TTC549 (cell line): ENCODE data around the gene CSMD2.

Experiments used
- FAIRE-seq: peaks from 2 replicates; lab custom pipeline; 2012; peaks lifted over from hg19 to GRCh38; lab: Jason Lieb, UNC

The CSMD2 gene

DNA sequence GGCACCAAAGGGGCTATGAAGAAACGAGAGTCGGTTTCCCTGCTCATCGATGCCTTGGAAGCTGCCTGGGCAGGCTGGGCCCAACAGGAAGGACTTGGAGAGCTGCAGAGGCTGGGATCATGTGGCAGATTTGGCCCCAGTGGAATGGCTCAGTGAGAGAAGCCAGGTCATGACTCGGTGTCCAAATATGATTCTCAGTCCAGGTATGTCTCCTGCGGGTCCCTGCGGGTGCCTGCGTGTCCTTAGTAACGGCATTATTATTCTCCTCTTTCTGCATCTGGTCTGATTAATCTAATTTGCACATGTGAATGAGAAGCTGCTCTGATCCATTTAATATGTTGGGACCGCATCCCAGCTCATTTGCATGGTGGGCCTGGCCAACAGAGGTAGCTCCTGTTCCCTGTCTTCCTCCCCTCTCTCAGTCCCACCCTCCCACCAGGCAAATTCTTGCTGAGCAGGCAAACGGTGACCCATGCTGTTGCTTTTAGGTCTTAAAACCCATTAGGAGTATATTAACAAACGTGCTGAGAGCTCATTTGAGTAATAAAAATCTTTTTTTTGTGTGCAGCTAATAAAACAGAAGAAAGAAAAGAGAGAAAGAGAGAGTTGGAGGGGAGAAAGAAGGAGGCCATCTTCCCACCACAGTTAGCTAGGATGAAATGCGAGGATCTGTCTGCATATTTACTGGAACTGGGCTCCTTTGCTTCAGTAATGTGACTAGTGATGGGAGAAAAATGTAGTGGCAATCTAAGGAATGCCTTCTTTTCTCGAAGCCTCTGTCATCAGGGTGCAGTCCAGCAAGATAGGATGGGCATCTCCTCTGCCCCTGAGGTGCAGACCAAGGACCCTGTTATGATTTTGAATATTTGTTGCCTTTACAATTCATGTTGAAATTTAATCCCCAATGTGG, 167.6 kb downstream of the CSMD2 start:
- no peak for FAIRE-seq

DNA sequence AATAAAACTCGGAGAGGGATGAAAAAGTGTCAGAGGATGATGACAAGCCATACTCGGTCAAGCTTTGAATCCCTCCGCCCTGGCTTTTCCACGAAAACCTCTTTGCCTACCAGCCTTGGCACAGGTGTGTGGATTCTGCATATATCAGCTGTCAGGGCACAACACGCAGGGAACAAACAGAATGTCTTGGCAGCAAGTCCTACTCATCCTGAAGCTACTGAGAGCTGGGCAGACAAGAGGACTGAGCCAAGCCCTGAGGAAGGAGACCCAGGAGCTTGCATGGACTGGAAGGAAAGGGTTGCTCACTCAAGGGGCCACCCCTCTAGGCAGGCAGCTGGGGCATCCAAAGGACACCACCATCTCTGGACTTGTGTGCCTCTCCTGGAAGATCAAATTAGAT, 168.7 kb downstream of the CSMD2 start:
- no peak for FAIRE-seq

DNA sequence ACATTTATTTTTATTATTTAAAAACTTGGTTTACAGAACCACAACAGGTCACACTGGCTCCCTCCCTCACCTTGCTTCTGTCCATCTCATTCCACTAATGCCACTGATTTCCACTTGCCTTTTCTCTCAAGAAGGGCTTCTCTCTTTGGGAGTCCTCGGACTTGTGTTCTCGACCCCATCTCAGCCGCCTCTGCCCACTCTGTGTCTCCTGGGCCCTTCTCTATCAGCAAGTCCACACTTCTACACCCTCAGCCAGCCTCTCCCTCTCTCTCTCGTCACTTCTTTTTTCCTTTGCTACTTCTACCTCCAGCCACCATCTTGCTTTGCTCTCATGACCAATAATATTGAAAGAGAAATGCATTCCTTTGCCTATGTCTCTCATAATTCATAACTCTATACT, 171.7 kb downstream of the CSMD2 start:
- no peak for FAIRE-seq

DNA sequence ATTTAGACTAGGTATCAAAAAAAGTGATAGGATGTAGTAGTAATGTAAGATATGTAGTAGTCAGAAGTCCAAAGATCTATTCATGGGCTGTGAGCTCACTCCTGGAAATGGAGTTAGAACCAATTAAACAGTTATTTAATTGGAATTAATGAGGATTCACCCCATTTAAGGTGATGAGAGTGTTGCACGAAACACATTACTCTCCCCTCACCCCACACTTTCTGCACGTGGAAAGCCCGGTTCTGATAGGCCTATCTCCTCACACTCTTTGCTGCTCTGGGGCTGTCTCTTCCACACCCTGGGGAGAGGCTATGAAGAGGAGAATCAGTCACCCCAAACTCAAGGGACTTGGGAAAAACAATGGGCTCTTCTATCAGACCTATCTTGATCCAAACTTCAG, 174.7 kb downstream of the CSMD2 start:
- no peak for FAIRE-seq

- FAIRE-seq, result no peak
These were observed 176.9 kb downstream of the CSMD2 start for GRCh38 chr1:33988161-33988560.

- no peak for FAIRE-seq
These were observed 178.5 kb downstream of the CSMD2 start for GRCh38 chr1:33986390-33987095.

DNA sequence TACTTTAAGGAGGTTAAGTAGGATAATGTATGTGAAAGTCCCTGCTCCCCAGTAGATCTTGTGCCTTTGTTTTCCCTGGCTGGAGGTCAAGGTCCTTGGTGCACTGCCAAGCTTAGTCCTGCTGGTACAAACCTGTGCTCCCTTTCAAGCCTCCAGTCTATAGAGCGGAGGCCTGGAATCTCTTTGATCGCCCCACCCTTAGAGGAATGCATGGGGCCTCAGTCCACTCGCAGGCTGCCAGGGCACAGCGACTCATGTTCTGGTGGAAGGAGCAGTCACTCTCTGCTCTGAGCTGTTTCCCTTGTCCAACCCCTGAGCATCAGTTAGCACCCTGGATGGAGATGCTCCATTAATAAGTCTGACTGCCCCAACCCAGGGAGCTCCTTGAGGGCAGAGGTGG, 179.4 kb downstream of the CSMD2 start:
- FAIRE-seq, result no peak

- no peak for FAIRE-seq
These were observed 180.0 kb downstream of the CSMD2 start for GRCh38 chr1:33984906-33985565.

DNA sequence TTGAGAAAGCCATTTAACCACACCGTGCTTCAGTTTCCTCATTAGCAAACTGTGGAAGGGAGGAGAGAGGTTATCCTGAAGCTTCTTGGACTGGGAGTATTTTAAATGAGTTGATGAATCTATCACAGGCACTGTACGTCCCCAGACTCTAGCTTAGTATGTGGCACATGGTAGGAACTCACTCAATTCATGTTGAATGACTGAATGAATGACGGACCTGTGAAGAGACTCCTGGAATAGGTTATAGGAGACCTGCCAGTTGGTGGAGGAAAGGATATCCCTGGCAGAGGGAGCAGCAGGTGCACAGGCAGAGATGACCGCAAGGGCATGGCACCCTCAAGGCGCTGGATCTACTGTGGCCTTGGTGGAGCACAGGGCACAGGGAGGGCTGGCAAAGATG, 182.6 kb downstream of the CSMD2 start:
- no peak for FAIRE-seq

DNA sequence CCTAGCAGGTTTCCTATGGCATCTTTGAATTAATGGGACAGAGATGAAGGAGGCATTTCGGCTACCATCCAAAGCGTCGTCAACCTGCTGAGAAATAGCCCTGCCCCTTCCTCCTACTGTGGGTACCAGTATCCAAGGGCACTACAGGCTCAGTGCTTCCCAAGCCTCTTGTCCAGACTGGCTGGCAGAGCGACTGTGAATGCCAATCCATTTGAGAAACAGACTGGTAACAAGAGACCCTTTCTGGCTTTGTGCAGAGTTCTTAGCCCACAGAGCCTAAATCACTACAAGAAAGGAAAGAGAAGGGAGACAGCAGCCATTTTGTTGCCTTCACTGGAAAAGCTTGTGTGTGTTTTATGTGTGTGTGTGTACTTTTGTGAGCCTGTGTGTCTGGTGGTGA, 185.7 kb downstream of the CSMD2 start:
- FAIRE-seq, result no peak

GRCh38 chr1:33975961-33976360, 189.1 kb downstream of the CSMD2 start:
- no peak for FAIRE-seq

- no peak for FAIRE-seq
These were observed 191.1 kb downstream of the CSMD2 start for GRCh38 chr1:33973799-33974545.

DNA sequence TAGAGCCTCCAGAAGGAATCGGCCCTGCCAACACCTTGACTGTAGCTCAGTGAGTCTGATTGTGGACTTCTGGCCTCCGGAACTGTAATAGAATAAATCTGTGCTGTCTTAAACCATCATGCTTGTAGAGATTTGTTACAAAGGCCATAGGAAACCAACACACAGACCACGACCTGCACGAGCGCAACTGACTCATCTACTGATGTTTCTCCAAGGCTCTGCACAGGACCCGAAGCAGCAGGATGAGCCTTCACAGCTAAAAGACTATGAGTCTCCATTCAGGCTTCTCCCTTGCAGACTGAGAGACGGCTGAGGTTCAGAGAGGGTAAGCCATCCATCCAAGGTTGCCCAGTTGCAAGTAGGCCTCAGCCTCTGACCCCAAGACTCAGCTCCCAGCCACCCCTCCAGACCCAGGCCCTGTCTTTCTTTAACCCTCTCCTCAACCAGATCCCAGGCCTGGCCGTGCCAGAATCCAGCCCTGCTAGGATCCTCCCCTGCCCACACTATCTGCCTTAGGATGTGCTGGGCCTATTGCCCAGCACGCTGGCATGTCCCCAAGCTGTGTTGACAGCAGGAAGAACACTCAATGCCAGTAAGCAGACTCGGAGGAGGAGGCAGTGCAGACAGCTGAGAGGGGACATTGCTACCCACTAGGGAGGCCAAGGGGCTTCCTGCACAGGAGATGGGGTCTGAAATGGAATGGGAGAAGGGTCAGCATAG, 192.2 kb downstream of the CSMD2 start:
- FAIRE-seq, result no peak

DNA sequence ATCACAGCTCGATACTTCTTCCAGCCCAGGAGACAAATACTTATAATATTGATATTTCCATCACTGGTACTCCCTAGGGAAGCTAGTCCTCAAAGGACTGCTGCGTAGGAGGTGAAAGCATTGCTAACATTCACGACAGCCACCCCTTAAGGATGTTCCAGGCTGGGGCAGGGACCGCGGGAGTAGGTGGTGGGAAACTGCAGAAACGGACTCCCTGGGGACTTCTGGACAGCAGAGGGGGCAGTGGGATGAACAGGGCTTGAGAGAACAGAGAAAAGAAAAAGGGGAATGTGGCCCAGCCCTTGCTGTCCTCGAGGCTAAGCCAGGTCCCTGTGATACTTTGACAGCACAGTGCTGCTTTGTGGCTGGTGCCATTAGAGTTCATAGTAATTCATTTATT, 193.1 kb downstream of the CSMD2 start:
- no peak for FAIRE-seq

DNA sequence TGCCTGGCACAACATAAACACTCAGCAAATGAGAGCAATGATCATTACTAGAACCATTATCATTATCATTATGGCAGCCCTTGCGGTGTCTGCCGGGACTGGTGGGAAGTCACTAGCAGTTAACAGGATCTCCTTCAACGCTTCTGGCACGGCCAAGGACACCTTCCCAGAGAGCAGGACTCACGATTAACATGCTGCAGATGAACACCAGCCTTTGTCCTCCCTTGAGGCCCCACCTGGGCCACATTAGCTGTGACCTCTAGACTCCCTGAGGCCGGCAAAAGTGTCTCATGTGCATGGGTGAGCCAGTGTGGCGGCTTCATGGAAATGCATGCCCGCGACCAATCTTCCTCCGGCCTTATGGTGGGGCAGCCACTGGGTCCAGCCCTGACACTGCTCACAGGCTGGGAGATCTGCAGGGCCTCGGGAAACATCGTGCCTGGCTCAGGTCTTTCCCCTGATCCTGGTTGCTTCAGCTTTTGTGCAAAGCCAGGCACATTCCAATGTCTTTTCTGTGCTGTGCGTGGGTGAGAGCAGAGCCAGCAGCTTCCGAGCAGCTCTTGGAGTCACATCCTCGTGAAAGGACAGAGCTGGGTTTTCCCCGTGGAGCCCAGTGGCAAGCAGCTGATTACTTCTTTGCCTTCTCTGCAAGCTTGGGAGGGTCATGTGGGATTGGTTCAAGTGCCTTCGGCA, 193.9 kb downstream of the CSMD2 start:
- no peak for FAIRE-seq

DNA sequence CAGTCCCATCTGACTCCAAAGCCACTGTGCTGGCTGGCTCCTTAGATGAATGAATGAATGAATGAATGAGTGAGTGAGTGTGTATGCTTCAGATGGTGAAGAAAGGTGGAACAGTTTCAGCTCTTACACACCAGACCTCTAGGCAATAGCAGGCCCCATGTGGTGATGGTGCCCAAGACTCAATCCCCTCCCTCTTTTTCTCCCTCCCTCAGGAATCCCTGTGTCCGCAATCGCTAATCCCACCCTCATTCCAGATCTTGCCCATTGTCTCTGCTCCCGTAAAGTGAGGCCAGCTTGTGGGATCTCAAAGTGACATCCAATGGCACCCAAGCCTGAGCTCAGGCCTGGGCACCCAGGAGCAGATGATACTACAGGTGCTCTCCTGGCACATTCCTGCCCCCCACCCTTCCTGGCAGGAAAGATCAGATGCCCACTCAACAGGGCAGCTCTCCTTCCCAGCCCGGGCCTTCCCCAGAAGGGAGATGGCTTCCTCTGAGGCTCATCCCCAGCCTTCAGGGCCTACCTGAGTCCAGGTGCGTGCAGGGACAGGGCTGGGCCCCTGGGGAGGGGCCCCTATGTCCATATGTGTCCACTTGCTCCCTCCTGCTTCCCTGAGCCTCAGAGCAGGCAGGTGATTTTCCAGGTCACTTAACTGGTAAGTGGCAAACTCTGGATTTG, 194.7 kb downstream of the CSMD2 start:
- no peak for FAIRE-seq

GRCh38 chr1:33966346-33967141, 198.5 kb downstream of the CSMD2 start:
- no peak for FAIRE-seq

GRCh38 chr1:33965086-33965485, 199.9 kb downstream of the CSMD2 start:
- FAIRE-seq, result no peak

DNA sequence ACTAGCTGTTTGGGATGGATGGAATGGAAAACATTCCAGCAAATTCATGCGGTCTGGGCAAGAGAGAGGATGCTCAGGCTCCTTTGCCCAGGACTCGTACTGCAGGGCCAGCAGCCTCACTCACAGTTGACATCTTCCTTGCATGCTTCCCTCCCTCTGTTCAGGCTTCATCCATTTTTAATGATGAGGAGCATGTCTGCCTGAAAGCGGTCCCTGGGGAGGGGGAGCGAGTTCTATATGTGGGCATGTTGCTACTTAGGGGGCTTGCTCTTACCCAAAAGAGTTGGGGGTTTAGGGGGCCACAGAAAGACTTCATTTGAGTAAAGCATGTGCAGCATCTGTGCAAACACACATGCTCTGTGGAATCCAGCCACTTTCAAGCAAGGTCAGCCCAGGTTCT, 203.0 kb downstream of the CSMD2 start:
- FAIRE-seq, result no peak
